Subcutaneous preadipocyte (primary cell): ENCODE results near the gene VKORC1L1. TPM values are rescaled to one million over a fixed set of nuclear protein-coding genes. Genes with fewer than 3 reads are reported as not detected.

ENCODE experiments used
- small RNA-seq: library from RNA; depleted of rRNA; stranded (forward); fragments of <200 nt; gene quantifications from one replicate; pipeline ENCODE3, GENCODE V24; 2012
- total RNA-seq: library from RNA; depleted of rRNA; stranded (reverse); fragments of >200 nt; gene quantifications from 2 replicates; pipeline ENCODE4 v1.2.3, GENCODE V29; 2012

Gene VKORC1L1
- total RNA-seq: 13.6 and 18.4 TPM in 2 replicates

DNA sequence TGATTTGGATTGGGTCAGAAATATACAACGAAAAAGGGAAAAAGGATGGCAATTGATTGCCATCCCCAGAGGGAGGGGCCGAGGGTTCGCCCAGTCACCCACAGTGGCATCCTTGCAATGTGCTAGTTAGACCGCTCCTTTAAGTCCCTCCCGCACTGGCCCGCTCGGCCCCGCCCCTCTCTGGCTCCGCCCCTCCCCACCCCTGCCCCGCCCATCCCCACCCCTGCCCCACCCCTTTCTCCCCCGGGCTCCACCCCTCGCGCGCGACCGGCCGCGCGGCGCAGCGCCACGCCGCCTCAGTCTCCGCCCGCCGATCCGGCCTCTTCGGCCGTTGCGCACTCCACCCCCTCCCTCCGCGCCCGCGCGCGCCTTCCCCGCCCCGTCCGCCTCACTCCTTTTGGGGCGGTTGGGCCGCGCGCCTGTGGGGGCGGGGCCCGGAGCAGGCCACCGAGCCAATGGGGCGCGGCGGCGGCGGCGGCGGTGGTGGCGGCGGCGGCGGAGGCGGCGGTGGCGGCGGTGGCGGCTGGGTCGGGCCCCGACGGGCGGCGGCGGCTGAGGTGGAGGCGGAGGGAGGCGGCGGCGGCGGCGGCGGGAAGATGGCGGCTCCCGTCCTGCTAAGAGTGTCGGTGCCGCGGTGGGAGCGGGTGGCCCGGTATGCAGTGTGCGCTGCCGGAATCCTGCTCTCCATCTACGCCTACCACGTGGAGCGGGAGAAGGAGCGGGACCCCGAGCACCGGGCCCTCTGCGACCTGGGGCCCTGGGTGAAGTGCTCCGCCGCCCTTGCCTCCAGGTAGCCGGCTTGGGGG lies at the start of gene VKORC1L1:
Gene VKORC1L1 (plus strand): TSS at position 299 of the 806 bp plus-strand sequence. CDS start 298 bp downstream, at position 597.

DNA sequence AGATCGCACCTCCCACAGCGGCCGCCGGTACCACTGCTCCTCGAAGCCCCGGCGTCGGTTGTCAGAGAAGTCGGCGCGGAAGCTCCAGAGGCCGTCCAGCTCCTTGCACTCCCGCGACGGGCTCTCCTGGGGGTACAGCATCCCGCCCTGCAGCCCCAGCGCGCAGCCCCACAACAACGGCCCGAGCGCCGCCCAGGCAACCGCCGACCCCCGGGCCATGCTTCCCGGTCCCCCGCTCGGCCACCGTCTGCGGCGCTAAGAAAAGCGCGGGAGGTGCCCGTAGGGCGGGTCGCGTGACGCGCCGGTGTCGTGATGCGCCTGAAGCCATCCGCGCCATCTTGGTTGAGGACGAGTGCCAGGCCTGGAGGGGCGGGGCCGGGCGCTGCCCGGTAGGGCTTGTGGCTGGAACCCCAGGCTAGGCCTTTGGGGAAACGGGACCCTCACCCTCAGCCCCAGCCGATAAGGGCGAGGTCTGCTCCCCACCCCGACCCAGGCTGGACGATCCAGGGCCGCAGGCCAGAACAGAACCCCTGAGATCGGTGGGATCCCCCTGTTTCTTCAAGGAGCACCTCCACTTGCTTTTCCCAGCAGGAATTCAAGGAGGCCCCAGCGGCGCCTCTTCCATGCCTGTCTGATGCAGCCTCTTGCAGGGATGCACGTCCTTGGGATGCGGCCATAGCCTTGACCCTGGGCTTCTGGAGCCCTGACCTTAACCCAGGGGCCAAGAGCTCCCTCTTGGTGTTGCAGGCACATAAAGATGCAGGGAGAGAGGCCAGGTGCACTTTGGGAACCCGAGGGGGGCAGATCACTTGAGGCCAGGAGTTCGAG lies 109.3 kb downstream of the VKORC1L1 start, which contains the start of gene GUSB:
Gene GUSB (minus strand): TSS at position 249 of the 828 bp plus-strand sequence. CDS start 30 bp downstream, at position 219.

Small RNAs within 50 kb of the gene (small RNA-seq; reads per million reads assigned to genes)
- gene AC073261.1 (not detected), gene RNU6-973P (not detected)

Other genes starting within 250 kb of the VKORC1L1 start
- gene GUSB, start 109.1 kb downstream of the VKORC1L1 start, total RNA-seq: 26.5 and 27.6 TPM in 2 replicates
- gene ASL, start 202.7 kb downstream of the VKORC1L1 start, total RNA-seq: 51.4 and 65.9 TPM in 2 replicates
- gene CRCP, start 241.8 kb downstream of the VKORC1L1 start, total RNA-seq: 30.1 and 31.5 TPM in 2 replicates